Testis (tissue), 2 donors: ENCODE results near the gene PRKAA1.

ENCODE experiments used
- CTCF ChIP-seq, 3 experiments: fragments of 450-650 bp in 2 of 3; fragments of 200-600 bp in 1 of 3; sonication (generic) in 1 of 3; IDR thresholded peaks; one replicate each; pipeline ENCODE4 v1.5.1; 2016 to 2019; ENCODE audit warnings: antibody characterized with exemption in 3 of 3, mild to moderate bottlenecking in 2 of 3, moderate library complexity in 1 of 3
- POLR2A ChIP-seq: fragments of 450-650 bp; IDR thresholded peaks from one replicate; pipeline ENCODE4 v1.6.1; 2017; ENCODE audit warnings: antibody characterized with exemption, mild to moderate bottlenecking, moderate library complexity

GRCh38 chr5:40834849-40835787, 36.9 kb upstream of the PRKAA1 start, which contains the start of gene RPL37:
- TF ChIP-seq CTCF (IDR thresholded peaks at IDR 0.05) = no peak
- TF ChIP-seq POLR2A = peak; percentile 6
